ENCODE results near the gene SYNGR3.

- TF ChIP-seq CTCF (IDR thresholded peaks at IDR 0.05 in 4 of 5, conservative IDR thresholded peaks at IDR 0.05 in 1 of 5): no peak
- TF ChIP-seq POLR2A (IDR thresholded peaks at IDR 0.05): no peak
Measured at GRCh38 chr16:1982013-1982433, 7.7 kb upstream of the SYNGR3 start.
